Neural crest cell (in vitro differentiated cells): ENCODE data around the gene OR8D2. TPM values are rescaled to one million over a fixed set of nuclear protein-coding genes. Genes with fewer than 3 reads are reported as not detected.

Experiments
- DNase-seq: peaks from one replicate; pipeline ENCODE4 v3.0.0; 2021; ENCODE audit warnings: low read depth, mixed read lengths, low spot score
- H3K27ac Mint-ChIP-seq: one replicate; pipeline ENCODE4 v1.8.0; 2021; ENCODE audit warnings: mild to moderate bottlenecking, mixed read lengths; ENCODE audit not compliant: unreplicated experiment
- H3K27me3 Mint-ChIP-seq: 2 replicates; pipeline ENCODE4 v1.8.0; 2021; ENCODE audit warnings: low read depth, mild to moderate bottlenecking, mixed read lengths
- H3K36me3 Mint-ChIP-seq: 2 replicates; pipeline ENCODE4 v1.8.0; 2021; ENCODE audit warnings: low read depth, mild to moderate bottlenecking, mixed read lengths
- H3K4me1 Mint-ChIP-seq: 2 replicates; pipeline ENCODE4 v1.8.0; 2021; ENCODE audit warnings: mixed read lengths
- H3K4me3 Mint-ChIP-seq: one replicate; pipeline ENCODE4 v1.8.0; 2021; ENCODE audit warnings: mild to moderate bottlenecking, mixed read lengths
- H3K9me3 Mint-ChIP-seq: 2 replicates; pipeline ENCODE4 v1.8.0; 2021; ENCODE audit warnings: mixed read lengths
- total RNA-seq: library from RNA; stranded (reverse); gene quantifications from 2 replicates; pipeline ENCODE4 v1.2.1, GENCODE V29; 2021
- TF ChIP-seq, protein P1 (sequence below): fragments of 200-600 bp; sonication (generic); conservative IDR thresholded peaks from 2 replicates; pipeline ENCODE4 v1.5.0; 2021; ENCODE audit warnings: antibody characterized with exemption, mild to moderate bottlenecking

OR8D2 gene
- total RNA-seq, 1 donor from 2014 or later: not detected

DNA sequence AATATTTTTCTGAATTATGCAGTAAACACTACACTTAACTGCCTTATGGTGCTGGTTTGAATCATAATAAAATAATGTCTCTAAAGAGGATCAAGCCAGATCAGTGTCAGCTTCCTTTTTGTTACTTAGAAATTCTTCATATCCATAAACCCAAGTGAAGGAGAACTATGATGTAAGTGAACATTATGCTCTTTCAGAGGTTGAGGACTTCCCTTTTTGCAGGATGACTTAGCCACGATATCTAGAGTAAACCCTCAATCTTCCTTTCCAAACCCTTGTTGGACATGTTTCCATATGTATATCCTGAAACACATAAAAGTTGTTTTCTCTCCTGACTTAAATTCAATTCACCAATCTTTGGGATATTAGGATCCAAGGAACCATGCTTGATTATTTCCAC lies 25.3 kb downstream of the OR8D2 start:
- Mint-ChIP-seq H3K4me1 (no peaks in the 10 kb centered on the region), H3K27ac (no peak overlapping the region), H3K4me3 (no peak overlapping the region), H3K36me3 (peaks cover 3% of the 10 kb centered on the region), H3K9me3 (peaks cover 7% of the 10 kb centered on the region), H3K27me3 (no peaks in the 10 kb centered on the region)
- no peak for DNase-seq
- TF ChIP-seq, protein P1, sequence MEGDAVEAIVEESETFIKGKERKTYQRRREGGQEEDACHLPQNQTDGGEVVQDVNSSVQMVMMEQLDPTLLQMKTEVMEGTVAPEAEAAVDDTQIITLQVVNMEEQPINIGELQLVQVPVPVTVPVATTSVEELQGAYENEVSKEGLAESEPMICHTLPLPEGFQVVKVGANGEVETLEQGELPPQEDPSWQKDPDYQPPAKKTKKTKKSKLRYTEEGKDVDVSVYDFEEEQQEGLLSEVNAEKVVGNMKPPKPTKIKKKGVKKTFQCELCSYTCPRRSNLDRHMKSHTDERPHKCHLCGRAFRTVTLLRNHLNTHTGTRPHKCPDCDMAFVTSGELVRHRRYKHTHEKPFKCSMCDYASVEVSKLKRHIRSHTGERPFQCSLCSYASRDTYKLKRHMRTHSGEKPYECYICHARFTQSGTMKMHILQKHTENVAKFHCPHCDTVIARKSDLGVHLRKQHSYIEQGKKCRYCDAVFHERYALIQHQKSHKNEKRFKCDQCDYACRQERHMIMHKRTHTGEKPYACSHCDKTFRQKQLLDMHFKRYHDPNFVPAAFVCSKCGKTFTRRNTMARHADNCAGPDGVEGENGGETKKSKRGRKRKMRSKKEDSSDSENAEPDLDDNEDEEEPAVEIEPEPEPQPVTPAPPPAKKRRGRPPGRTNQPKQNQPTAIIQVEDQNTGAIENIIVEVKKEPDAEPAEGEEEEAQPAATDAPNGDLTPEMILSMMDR: no peak

DNA sequence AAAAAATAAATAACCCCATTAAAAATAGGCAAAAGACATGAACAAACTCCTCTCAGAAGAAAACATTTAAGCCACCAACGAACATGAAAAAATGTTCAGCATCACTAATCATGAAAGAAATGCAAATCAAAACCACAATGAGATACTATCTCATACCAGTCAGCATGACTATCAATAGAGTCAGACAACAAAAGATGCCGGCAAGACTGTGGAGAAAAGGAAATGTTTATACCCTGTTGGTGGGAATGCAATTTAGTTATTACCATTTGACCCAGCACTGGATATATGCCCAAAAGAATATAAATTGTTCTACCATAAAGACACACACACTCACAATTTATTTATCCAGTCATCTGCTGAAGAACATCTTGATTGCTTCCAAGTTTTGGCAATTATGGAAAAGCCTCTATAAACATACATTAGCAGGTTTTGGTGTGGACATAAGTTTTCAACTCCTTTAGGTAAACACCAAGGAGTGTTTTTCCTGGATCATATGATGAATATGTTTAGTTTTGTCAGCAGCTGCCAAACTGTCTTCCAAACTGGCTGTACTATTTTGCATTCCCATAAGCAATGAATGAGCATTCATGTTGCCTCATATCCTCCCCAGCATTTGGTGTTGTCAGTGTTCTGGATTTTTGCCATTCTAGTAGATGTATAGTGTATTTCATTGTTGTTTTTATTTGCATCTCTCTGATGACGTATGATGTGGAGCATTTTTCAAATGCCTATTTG lies 34.2 kb downstream of the OR8D2 start:
- H3K9me3 Mint-ChIP-seq: peaks cover 32% of the 10 kb centered on the region
- TF ChIP-seq, protein P1: no peak
- no peak overlapping the region for H3K4me3 Mint-ChIP-seq
- DNase-seq: no peak
- H3K36me3 Mint-ChIP-seq: peaks cover 4% of the 10 kb centered on the region
- no peaks in the 10 kb centered on the region for H3K27me3 Mint-ChIP-seq
- no peaks in the 10 kb centered on the region for H3K4me1 Mint-ChIP-seq
- no peak overlapping the region for H3K27ac Mint-ChIP-seq

DNA sequence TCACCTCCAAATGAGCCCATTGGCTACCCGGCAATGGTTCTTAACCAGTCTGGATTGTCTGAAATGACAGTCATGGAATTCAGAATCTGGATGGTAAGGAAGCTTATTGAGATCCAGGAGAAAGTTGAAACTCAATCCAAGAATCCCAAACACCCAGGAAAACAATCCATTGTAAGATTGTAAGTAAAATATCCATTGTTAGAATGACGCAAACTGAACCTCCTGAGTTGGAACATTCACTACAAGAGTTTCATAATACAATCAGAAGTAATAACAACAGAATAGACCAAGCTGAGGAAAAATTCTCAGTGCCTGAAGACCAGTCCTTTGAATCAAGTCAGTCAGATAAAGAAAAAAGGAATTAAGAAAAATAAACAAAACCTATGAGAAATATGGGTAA lies 41.7 kb downstream of the OR8D2 start:
- Mint-ChIP-seq H3K27me3 (no peaks in the 10 kb centered on the region), H3K9me3 (peaks cover 14% of the 10 kb centered on the region), H3K36me3 (no peaks in the 10 kb centered on the region), H3K4me1 (no peaks in the 10 kb centered on the region), H3K4me3 (no peak overlapping the region), H3K27ac (no peak overlapping the region)
- DNase-seq: no peak
- TF ChIP-seq, protein P1: no peak

DNA sequence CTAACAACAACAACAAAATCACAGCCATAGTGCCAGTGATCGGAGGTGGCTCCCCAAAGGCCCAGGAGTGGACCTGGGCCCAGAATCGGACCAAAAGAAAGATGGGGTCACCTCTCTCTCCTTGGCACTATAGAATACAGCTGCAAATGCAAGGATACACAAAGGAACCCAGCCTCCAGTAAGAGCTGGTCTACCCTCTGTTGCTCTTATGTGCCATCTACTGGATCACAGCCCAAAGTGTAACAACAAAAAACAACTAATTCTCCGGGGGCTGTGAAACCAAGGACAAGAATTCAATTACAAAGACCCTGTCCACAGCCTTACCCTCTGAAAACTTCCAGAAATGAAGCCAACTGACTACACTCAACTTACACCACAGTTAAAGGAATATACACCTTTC lies 42.2 kb downstream of the OR8D2 start:
- Mint-ChIP-seq H3K27ac (no peak overlapping the region), H3K36me3 (no peaks in the 10 kb centered on the region), H3K9me3 (peaks cover 13% of the 10 kb centered on the region), H3K4me1 (no peaks in the 10 kb centered on the region), H3K27me3 (no peaks in the 10 kb centered on the region), H3K4me3 (no peak overlapping the region)
- TF ChIP-seq, protein P1: no peak
- no peak for DNase-seq

DNA sequence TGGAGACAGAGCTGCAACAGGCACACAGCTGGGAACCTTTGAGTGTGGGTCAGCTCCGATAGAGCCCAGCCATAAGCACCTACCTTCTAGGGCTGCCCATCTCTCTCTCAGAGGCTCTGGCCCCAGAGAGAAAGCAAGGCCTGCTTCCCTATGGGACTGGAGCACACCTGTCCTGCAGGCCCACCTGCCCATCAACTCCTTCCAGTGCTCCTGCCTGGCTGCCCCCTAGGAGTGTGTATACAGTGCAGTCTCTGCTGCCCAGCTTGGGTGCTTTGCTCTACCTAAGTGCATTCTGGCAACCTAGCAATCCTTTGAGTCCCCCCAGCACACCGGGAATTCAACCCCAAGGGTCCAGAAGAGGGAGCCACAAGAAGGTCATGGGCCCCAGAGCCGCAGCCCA lies 42.8 kb downstream of the OR8D2 start:
- TF ChIP-seq, protein P1: no peak
- H3K36me3 Mint-ChIP-seq: no peaks in the 10 kb centered on the region
- peaks cover 13% of the 10 kb centered on the region for H3K9me3 Mint-ChIP-seq
- no peak overlapping the region for H3K27ac Mint-ChIP-seq
- no peaks in the 10 kb centered on the region for H3K27me3 Mint-ChIP-seq
- no peak overlapping the region for H3K4me3 Mint-ChIP-seq
- no peaks in the 10 kb centered on the region for H3K4me1 Mint-ChIP-seq
- no peak for DNase-seq
